NCI-H1417 (cell line): ENCODE results near the gene MEGF6.
"Not testable (repeated sequence)": the region's sequence is repeated elsewhere in the genome, so short reads cannot be mapped to it uniquely, and the experiment has no call there.

Source experiments
- DNase-seq, 3 experiments: peaks; one replicate each; lab custom pipeline; 2025; lab: John Stamatoyannopoulos, UW

Gene MEGF6

GRCh38 chr1:3627515-3628253 lies 16.4 kb upstream of the MEGF6 start:
- no peak for DNase-seq

- DNase-seq = no peak
These were observed 14.7 kb upstream of the MEGF6 start for GRCh38 chr1:3626025-3626424.

DNA sequence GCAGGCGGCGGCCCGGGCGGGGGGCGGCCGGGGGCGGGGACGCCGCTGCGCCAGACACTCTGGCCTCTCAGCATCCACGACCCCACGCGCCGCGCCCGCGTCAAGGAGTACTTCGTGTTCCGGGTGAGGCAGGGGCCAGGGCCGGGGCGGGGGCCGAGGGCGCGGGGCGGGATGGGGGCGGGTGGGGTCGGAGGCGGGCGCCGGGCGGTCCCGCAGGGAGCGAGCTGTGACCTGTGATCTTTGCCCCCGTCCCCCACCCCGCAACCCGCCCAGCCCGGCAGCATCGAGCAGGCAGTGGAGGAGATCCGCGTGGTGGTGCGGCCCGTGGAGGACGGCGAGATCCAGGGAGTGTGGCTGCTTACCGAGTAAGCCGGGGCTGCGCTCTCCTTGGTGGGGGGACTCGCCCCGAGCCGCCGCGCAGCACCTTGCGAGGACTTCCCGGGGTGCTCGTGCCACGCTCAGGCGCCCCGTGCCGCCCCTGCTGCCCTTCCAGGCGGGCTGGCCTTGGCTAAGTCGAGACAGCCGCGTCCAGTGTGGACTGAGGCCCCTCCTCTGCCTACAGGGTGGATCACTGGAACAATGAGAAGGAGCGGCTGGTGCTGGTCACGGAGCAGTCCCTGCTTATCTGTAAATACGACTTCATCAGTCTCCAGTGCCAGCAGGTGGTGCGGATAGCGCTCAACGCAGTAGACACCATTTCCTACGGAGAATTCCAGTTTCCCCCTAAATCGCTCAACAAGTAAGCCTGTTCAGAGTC lies 14.0 kb upstream of the MEGF6 start:
- peak in 2 of 3 experiments; percentile 41 to 57 for DNase-seq

- peak; percentile 93 to 98 (median 96) for DNase-seq
These were observed 13.2 kb upstream of the MEGF6 start, which contains the start of gene TPRG1L for GRCh38 chr1:3624200-3625136. Gene TPRG1L (plus strand): TSS chr1:3625015. CDS start chr1:3625073, 58 bp downstream.

- no peak for DNase-seq
These were observed 12.3 kb upstream of the MEGF6 start for GRCh38 chr1:3623441-3624199.

DNA sequence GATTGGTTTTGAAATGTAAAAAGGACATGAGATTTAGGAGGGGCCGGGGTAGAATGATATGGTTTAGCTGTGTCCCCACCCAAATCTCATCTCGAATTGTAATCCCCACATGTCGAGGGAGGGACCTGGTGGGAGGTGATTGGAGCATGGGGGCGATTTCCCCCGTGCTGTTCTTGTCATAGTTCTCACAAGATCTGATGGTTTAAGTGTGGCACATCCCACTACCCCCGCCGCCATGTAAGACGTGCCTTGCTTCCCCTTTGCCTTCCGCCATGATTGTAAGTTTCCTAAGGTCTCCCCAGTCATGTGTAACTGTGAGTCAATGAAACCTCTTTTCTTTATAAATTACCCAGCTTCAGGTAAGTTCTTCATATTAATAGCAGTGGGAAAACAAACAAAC lies 10.8 kb upstream of the MEGF6 start:
- not testable (repeated sequence) for DNase-seq

- DNase-seq = peak; percentile 5 to 56 (median 40)
These were observed 9.9 kb upstream of the MEGF6 start for GRCh38 chr1:3621151-3621671.

GRCh38 chr1:3620708-3621107 lies 9.4 kb upstream of the MEGF6 start:
- peak in 1 of 3 experiments; percentile 40 for DNase-seq

- peak; percentile 50 to 88 (median 63) for DNase-seq
These were observed 7.8 kb upstream of the MEGF6 start for GRCh38 chr1:3618881-3619671.

DNA sequence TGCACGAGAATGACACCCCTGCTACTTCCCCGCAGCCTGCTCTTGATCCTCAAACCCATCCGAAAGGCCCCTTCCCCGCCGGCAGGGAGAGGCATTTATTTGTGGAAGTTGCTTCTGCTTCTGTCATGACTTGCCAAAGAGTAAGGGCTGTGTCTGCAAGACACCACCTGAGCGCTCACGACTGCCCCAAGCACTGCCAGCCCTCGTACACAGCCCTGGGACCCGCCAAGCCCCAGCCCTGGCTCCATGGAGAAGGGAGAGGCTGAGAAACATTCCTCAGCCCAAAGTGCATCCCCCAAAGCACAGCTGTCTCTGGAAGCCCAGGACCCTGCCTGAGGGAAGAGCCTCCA lies 7.2 kb upstream of the MEGF6 start:
- DNase-seq = no peak

- no peak for DNase-seq
These were observed 6.6 kb upstream of the MEGF6 start for GRCh38 chr1:3617806-3618345.

DNA sequence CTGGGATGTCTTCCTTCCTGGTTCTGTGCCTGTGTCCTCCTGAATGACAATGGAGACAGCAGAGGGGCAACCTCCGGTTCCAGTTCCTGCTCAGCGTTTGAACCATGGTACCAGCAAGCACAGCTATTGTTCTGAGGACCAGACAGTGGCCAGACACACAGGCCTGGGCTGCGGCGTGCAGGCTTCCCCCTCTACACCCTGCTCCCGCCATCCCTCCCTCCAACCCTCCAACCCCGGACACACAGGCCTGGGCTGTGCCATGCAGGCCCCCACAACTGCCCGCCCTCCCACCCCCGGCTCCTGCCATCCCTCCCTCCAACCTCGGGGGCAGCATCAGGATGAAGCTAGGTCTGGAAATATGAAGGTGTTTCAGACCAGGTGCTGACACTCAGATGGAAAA lies 5.6 kb upstream of the MEGF6 start:
- no peak for DNase-seq

DNA sequence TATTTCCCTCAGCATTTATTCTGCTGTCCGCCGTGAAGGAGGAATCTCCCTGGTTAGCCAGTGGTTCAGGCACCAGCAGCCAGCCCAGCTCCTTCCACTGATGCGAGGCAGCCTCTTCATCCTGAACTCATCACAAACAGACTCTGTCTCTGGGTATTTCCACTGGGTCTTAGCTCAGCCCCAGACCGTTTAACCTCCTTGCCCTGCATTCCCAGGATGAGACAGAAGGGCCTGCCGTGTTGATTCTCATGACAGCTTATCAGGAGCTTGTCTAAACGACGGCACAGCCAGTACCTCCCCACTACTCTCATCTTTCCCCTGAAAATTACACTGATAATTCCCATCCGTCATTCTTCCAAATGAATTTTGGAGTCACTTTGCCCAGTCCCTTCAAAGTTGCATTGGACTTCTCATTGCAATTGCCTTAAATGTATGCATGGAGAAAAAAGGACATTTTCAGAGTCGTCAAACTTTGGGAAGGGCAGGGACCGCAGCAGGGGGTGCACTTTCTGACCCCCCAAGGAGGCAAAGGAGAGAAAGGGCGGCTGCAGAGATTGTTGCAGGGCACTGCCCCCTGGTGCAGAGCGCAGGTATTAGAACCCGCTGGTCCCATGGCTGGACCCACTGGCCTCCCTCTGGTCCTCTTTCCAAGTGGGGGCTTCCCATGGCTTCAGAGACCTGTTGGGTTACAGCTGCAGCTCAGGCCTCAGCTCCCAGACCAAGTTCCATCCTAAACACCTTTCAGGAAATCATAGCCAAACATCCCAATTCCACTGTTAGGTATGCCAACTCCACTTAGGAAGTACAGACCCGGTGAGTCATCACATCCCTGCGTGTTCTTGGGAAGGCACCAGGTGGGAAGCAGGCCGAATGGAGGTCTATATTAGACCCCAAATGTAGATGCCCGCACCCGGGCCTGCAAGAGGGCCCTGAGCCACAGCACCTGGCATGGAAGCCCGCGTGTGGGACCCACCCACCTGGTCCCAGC lies 3.7 kb upstream of the MEGF6 start:
- peak in 2 of 3 experiments; percentile 20 to 48 for DNase-seq

GRCh38 chr1:3612123-3612522 lies 815 bp upstream of the MEGF6 start:
- no peak for DNase-seq

- peak in 2 of 3 experiments; percentile 19 to 66 for DNase-seq
These were observed 660 bp downstream of the MEGF6 start for GRCh38 chr1:3610527-3611169.

DNA sequence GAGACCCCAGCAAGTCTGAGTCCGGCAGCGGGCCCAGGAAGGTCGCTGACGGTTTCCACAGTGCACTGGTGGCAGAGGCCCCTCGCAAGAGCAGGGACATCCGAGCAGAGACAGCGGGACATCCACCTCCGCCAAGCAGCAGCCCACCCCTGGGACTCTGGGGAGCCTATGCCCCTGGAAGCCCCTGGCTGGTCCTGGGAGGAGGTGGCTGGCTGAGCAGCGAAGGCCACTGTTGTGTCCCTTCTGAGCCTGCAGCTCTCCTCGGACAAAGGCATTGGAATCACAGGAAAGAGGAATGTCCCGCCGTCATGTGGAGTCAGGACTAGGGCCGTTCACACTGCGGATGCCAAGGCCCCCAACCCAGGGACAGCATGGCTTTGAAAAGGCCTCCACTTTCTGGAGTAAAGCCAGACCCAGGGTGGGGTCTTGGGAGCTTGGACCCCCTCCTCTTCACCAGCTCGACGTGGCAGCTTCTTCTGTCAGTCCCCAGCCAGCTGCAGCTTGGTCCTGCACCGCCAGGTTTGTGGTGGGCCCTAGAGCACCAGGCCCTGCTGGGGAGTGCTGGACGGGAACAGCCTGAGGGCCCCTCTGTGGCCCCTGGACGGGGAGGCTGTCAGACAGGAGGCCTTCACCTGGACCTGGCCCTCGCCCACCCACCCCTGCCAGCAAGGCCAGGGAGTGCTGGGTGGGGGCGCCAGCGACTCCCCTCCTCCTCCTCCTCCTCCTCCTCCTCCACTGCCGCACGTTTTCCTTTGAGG lies 1.4 kb downstream of the MEGF6 start:
- no peak for DNase-seq

GRCh38 chr1:3609016-3609768 lies 2.1 kb downstream of the MEGF6 start:
- no peak for DNase-seq
